Smooth muscle cell (in vitro differentiated cells): ENCODE data around the gene HOXB4. TPM values are rescaled to one million over a fixed set of nuclear protein-coding genes. Genes with fewer than 3 reads are reported as not detected.
A peak's percentile ranks its signal among the peaks of the same experiment; 100 is the strongest.

ENCODE experiments used
- DNase-seq: peaks from one replicate; lab custom pipeline; 2025; ENCODE audit not compliant: unreplicated experiment; lab: John Stamatoyannopoulos, UW
- H2AFZ ChIP-seq: fragments of 200-600 bp; sonication (generic); 2 replicates; pipeline ENCODE4 v1.6.0; 2016; ENCODE audit warnings: antibody characterized with exemption, low read depth, mild to moderate bottlenecking
- H3F3A ChIP-seq: fragments of 200-600 bp; sonication (generic); 2 replicates; pipeline ENCODE4 v1.6.0; 2017; ENCODE audit warnings: antibody characterized with exemption, low read depth
- H3K27ac ChIP-seq: fragments of 200-600 bp; sonication (generic); 2 replicates; pipeline ENCODE4 v1.5.1; 2016; ENCODE audit warnings: low read depth, mild to moderate bottlenecking
- H3K27me3 ChIP-seq: fragments of 200-600 bp; sonication (generic); 2 replicates; pipeline ENCODE4 v1.6.1; 2016; ENCODE audit warnings: low read depth, mild to moderate bottlenecking
- H3K36me3 ChIP-seq: fragments of 200-600 bp; sonication (generic); 2 replicates; pipeline ENCODE4 v1.5.1; 2016; ENCODE audit warnings: low read depth
- H3K4me1 ChIP-seq: fragments of 200-600 bp; sonication (generic); 2 replicates; pipeline ENCODE4 v1.5.1; 2016; ENCODE audit warnings: low read depth
- H3K4me2 ChIP-seq: fragments of 200-600 bp; sonication (generic); 2 replicates; pipeline ENCODE4 v1.6.0; 2016; ENCODE audit warnings: mild to moderate bottlenecking
- H3K4me3 ChIP-seq: fragments of 200-600 bp; sonication (generic); 2 replicates; pipeline ENCODE4 v1.5.1; 2016; ENCODE audit warnings: mild to moderate bottlenecking
- H3K79me2 ChIP-seq: fragments of 200-600 bp; sonication (generic); 2 replicates; pipeline ENCODE4 v1.6.0; 2016; ENCODE audit warnings: low read depth, mild to moderate bottlenecking
- H3K9ac ChIP-seq: fragments of 200-600 bp; sonication (generic); 2 replicates; pipeline ENCODE4 v1.6.0; 2016; ENCODE audit warnings: low read depth
- H3K9me3 ChIP-seq: fragments of 200-600 bp; sonication (generic); replicated peaks from 2 replicates; pipeline ENCODE4 v1.5.1; 2016; ENCODE audit warnings: low read depth
- H4K20me1 ChIP-seq: fragments of 200-600 bp; sonication (generic); 2 replicates; pipeline ENCODE4 v1.6.0; 2016; ENCODE audit warnings: low read depth
- CTCF ChIP-seq: fragments of 200-600 bp; sonication (generic); IDR thresholded peaks from 2 replicates; pipeline ENCODE4 v1.5.1; 2017; ENCODE audit warnings: borderline replicate concordance, mild to moderate bottlenecking, antibody characterized with exemption; ENCODE audit not compliant: insufficient read depth, poor library complexity, severe bottlenecking
- WGBS: methylation state at CpG from one replicate; pipeline ENCODE4 v1.1.7; 2016; ENCODE audit warnings: low lambda C conversion rate; 5-methylcytosine and 5-hydroxymethylcytosine counted together
- polyA plus RNA-seq: library from polyadenylated mRNA; unstranded; fragments of >200 nt; fragmentation: Nextera tagmentation; extraction: Ambion mirVana; gene quantifications from 2 replicates; pipeline ENCODE4 v1.2.1, GENCODE V29; 2016
- total RNA-seq: library from RNA; depleted of rRNA; stranded (reverse); fragments of >200 nt; gene quantifications from 2 replicates; pipeline ENCODE4 v1.2.3, GENCODE V29; 2014

Gene HOXB4
- total and polyA plus RNA-seq, 2 experiments from 2014 or later = 0.96 to 2.6 TPM

- Histone ChIP-seq H3K4me1 (peaks cover 15% of the 10 kb centered on the region), H3K79me2 (peaks cover 30% of the 10 kb centered on the region), H3K9ac (peak within 1 kb of the TSS; percentile 81), H2AFZ (peak within 1 kb of the TSS; percentile 26), H3K36me3 (no peaks in the 10 kb centered on the region), H3K4me2 (peak within 1 kb of the TSS; percentile 98), H3K27ac (peak within 1 kb of the TSS; percentile 93), H3K9me3 (no peaks in the 10 kb centered on the region), H3K27me3 (peaks cover 1% of the 10 kb centered on the region), H4K20me1 (no peaks in the 10 kb centered on the region), H3K4me3 (peak within 1 kb of the TSS; percentile 72), H3F3A (peaks cover 29% of the 10 kb centered on the region)
- DNase-seq = no peak
- 19% methylated on average over 12 of the region's 12 CpGs for WGBS
- no peak for TF ChIP-seq CTCF
Measured at GRCh38 chr17:48545022-48545375, 33.2 kb downstream of the HOXB4 start, which contains the start of gene HOXB2. HOXB2 (minus strand) TSS chr17:48545109; CDS start chr17:48544911, 198 bp downstream.

GRCh38 chr17:48544349-48545021 is 33.7 kb downstream of the HOXB4 start:
- 0% methylated on average over 21 of the region's 38 CpGs for WGBS
- H3K4me2 ChIP-seq = peak overlapping the region; percentile 98
- H2AFZ ChIP-seq = peak overlapping the region; percentile 26
- peak overlapping the region; percentile 93 for H3K27ac ChIP-seq
- no peaks in the 10 kb centered on the region for H3K27me3 ChIP-seq
- no peaks in the 10 kb centered on the region for H3K9me3 ChIP-seq
- no peaks in the 10 kb centered on the region for H3K36me3 ChIP-seq
- peak; percentile 27 for DNase-seq
- H3K4me3 ChIP-seq = peak overlapping the region; percentile 72
- H3F3A ChIP-seq = peaks cover 28% of the 10 kb centered on the region
- H3K9ac ChIP-seq = peak overlapping the region; percentile 81
- no peaks in the 10 kb centered on the region for H4K20me1 ChIP-seq
- peaks cover 30% of the 10 kb centered on the region for H3K79me2 ChIP-seq
- H3K4me1 ChIP-seq = peaks cover 15% of the 10 kb centered on the region
- no peak for TF ChIP-seq CTCF

GRCh38 chr17:48543854-48544348 is 34.2 kb downstream of the HOXB4 start:
- peak overlapping the region; percentile 26 for H2AFZ ChIP-seq
- peaks cover 15% of the 10 kb centered on the region for H3K4me1 ChIP-seq

More at GRCh38 chr17:48543854-48544348, 34.2 kb downstream of the HOXB4 start:
- Histone ChIP-seq H3K27me3 (no peaks in the 10 kb centered on the region), H4K20me1 (no peaks in the 10 kb centered on the region), H3K9me3 (no peaks in the 10 kb centered on the region), H3F3A (peaks cover 27% of the 10 kb centered on the region), H3K4me3 (peak overlapping the region; percentile 72), H3K4me2 (peak overlapping the region; percentile 98), H3K27ac (peak overlapping the region; percentile 93), H3K9ac (peak overlapping the region; percentile 81), H3K36me3 (no peaks in the 10 kb centered on the region), H3K79me2 (peaks cover 30% of the 10 kb centered on the region)
- WGBS = 3% methylated on average over 10 of the region's 20 CpGs
- TF ChIP-seq CTCF = no peak
- no peak for DNase-seq
